Fibroblast of lung (primary cell): ENCODE data around the gene GAB2. TPM values are rescaled to one million over a fixed set of nuclear protein-coding genes. Genes with fewer than 3 reads are reported as not detected.

ENCODE experiments used
- DNase-seq, 2 donors: peaks; one replicate each; pipeline versions ENCODE4 v3.0.0 to v3.0.0-alpha.2; 2010; ENCODE audit warnings: low read depth in 2 of 2
- H2AFZ ChIP-seq: 2 replicates; pipeline ENCODE4 v1.5.1; 2012; ENCODE audit warnings: low read length, control low read depth, inconsistent platforms
- H3K27ac ChIP-seq: 2 replicates; pipeline ENCODE4 v1.5.1; 2011; ENCODE audit warnings: low read length, control low read depth; ENCODE audit not compliant: insufficient read depth
- H3K27me3 ChIP-seq: 2 replicates; pipeline ENCODE4 v1.5.1; 2011; ENCODE audit warnings: mild to moderate bottlenecking, low read length; ENCODE audit not compliant: control insufficient read depth, insufficient read depth
- H3K36me3 ChIP-seq: 2 replicates; pipeline ENCODE4 v1.5.1; 2011; ENCODE audit warnings: low read length; ENCODE audit not compliant: control insufficient read depth, insufficient read depth
- H3K4me1 ChIP-seq: 2 replicates; pipeline ENCODE4 v1.5.1; 2011; ENCODE audit warnings: low read length; ENCODE audit not compliant: control insufficient read depth, insufficient read depth; ENCODE audit errors: extremely low read depth
- H3K4me2 ChIP-seq: 2 replicates; pipeline ENCODE4 v1.5.1; 2011; ENCODE audit warnings: low read length, control low read depth; ENCODE audit not compliant: insufficient read depth; ENCODE audit errors: extremely low read depth
- H3K4me3 ChIP-seq, 4 experiments: fragments of 200-600 bp in 1 of 4; sonication (generic) in 1 of 4; replicated peaks in 1 of 4; 2 replicates each; pipeline ENCODE4 v1.5.1; 2011 to 2016; ENCODE audit warnings: low read length in 4 of 4, low read depth in 3 of 4, mild to moderate bottlenecking in 3 of 4, control low read depth in 2 of 4, inconsistent platforms in 1 of 4, mixed read lengths in 1 of 4; ENCODE audit not compliant: insufficient read depth in 1 of 4; ENCODE audit errors: control extremely low read depth in 1 of 4
- H3K79me2 ChIP-seq: 2 replicates; pipeline ENCODE4 v1.5.1; 2012; ENCODE audit warnings: mild to moderate bottlenecking, low read length, inconsistent platforms; ENCODE audit not compliant: control insufficient read depth, insufficient read depth
- H3K9ac ChIP-seq: 2 replicates; pipeline ENCODE4 v1.5.1; 2011; ENCODE audit warnings: mild to moderate bottlenecking, low read length, control low read depth; ENCODE audit not compliant: insufficient read depth
- H3K9me3 ChIP-seq: 2 replicates; pipeline ENCODE4 v1.5.1; 2012; ENCODE audit warnings: low read depth, low read length; ENCODE audit not compliant: control insufficient read depth, insufficient read depth
- H4K20me1 ChIP-seq: 2 replicates; pipeline ENCODE4 v1.5.1; 2011; ENCODE audit warnings: low read length; ENCODE audit not compliant: control insufficient read depth, insufficient read depth; ENCODE audit errors: extremely low read depth
- CTCF ChIP-seq, 2 donors: IDR thresholded peaks in 1 of 2; conservative IDR thresholded peaks in 1 of 2; 1 replicate in 1 of 2; 2 replicates in 1 of 2; pipeline ENCODE4 v1.5.1; 2011 to 2012; ENCODE audit warnings: low read length in 2 of 2, control low read depth in 1 of 2, inconsistent platforms in 1 of 2, low read depth in 1 of 2, mild to moderate bottlenecking in 1 of 2
- EZH2 ChIP-seq: IDR thresholded peaks from 2 replicates; pipeline ENCODE4 v1.5.1; 2012; ENCODE audit warnings: low read length, control low read depth, mild to moderate bottlenecking; ENCODE audit errors: missing control alignments
- polyA plus RNA-seq, 2 donors: library from polyadenylated mRNA; depleted of rRNA in 1 of 2; stranded (reverse) in 1 of 2; unstranded in 1 of 2; fragments of >200 nt; gene quantifications; 2 replicates each; pipeline ENCODE4 v1.2.1, GENCODE V29; 2011 to 2012; ENCODE audit warnings: missing spikeins in 1 of 2
- total RNA-seq: library from RNA; depleted of rRNA; stranded (reverse); fragments of >200 nt; gene quantifications from 2 replicates; pipeline ENCODE4 v1.2.1, GENCODE V29; 2014

The GAB2 gene
- total and polyA plus RNA-seq, 2 donors (not counting 1 experiment from before 2014, with no cell fraction given): 7.1 to 14.0 TPM

GRCh38 chr11:78346799-78347198 lies 70.8 kb downstream of the GAB2 start:
- Histone ChIP-seq H3K9me3 (no peaks in the 10 kb centered on the region), H3K9ac (no peak overlapping the region), H3K27ac (no peak overlapping the region), H2AFZ (no peak overlapping the region), H3K4me1 (peaks cover 19% of the 10 kb centered on the region), H3K27me3 (no peaks in the 10 kb centered on the region), H3K79me2 (peaks cover 5% of the 10 kb centered on the region), H3K4me2 (no peak overlapping the region), H3K4me3 (no peak overlapping the region), H3K36me3 (no peaks in the 10 kb centered on the region), H4K20me1 (no peaks in the 10 kb centered on the region)
- no peak for DNase-seq
- no peak for TF ChIP-seq EZH2
- TF ChIP-seq CTCF (conservative IDR thresholded peaks at IDR 0.05 in 1 of 2, IDR thresholded peaks at IDR 0.05 in 1 of 2; ENCODE audit: low read depth in 1 of 2, low read length in 2 of 2): no peak

GRCh38 chr11:78345450-78345849 lies 72.2 kb downstream of the GAB2 start:
- Histone ChIP-seq H3K9me3 (no peaks in the 10 kb centered on the region), H3K79me2 (peaks cover 5% of the 10 kb centered on the region), H3K9ac (no peak overlapping the region), H3K27ac (no peak overlapping the region), H3K4me2 (no peak overlapping the region), H3K4me3 (no peak overlapping the region), H3K27me3 (no peaks in the 10 kb centered on the region), H3K4me1 (peaks cover 12% of the 10 kb centered on the region), H2AFZ (no peak overlapping the region), H4K20me1 (no peaks in the 10 kb centered on the region), H3K36me3 (no peaks in the 10 kb centered on the region)
- DNase-seq: no peak
- TF ChIP-seq EZH2 (no peak), CTCF (conservative IDR thresholded peaks at IDR 0.05 in 1 of 2, IDR thresholded peaks at IDR 0.05 in 1 of 2; ENCODE audit: low read depth in 1 of 2, low read length in 2 of 2) (no peak)

GRCh38 chr11:78344676-78345075 lies 72.9 kb downstream of the GAB2 start:
- Histone ChIP-seq H4K20me1 (no peaks in the 10 kb centered on the region), H3K36me3 (no peaks in the 10 kb centered on the region), H3K9ac (no peak overlapping the region), H3K4me2 (no peak overlapping the region), H3K4me1 (peaks cover 9% of the 10 kb centered on the region), H3K27me3 (no peaks in the 10 kb centered on the region), H3K79me2 (peaks cover 5% of the 10 kb centered on the region), H3K27ac (no peak overlapping the region), H2AFZ (no peak overlapping the region), H3K9me3 (no peaks in the 10 kb centered on the region), H3K4me3 (no peak overlapping the region)
- no peak for DNase-seq
- TF ChIP-seq CTCF (conservative IDR thresholded peaks at IDR 0.05 in 1 of 2, IDR thresholded peaks at IDR 0.05 in 1 of 2; ENCODE audit: low read depth in 1 of 2, low read length in 2 of 2) (no peak), EZH2 (no peak)
